Pulmonary artery endothelial cell (primary cell): ENCODE results near the gene FXR2. TPM values are rescaled to one million over a fixed set of nuclear protein-coding genes. Genes with fewer than 3 reads are reported as not detected.

Experiments used
- DNase-seq: peaks from one replicate; pipeline ENCODE4 v3.0.0-alpha.2; 2011; ENCODE audit warnings: low read depth, low spot score
- total RNA-seq: library from RNA; depleted of rRNA; stranded (reverse); fragments of >200 nt; gene quantifications from 2 replicates; pipeline ENCODE4 v1.2.3, GENCODE V29; 2014

FXR2 gene
- total RNA-seq, 1 donor from 2014 or later, result 44.4 TPM

- no peak for DNase-seq
Measured at GRCh38 chr17:7552621-7553051, 62.1 kb downstream of the FXR2 start.

DNA sequence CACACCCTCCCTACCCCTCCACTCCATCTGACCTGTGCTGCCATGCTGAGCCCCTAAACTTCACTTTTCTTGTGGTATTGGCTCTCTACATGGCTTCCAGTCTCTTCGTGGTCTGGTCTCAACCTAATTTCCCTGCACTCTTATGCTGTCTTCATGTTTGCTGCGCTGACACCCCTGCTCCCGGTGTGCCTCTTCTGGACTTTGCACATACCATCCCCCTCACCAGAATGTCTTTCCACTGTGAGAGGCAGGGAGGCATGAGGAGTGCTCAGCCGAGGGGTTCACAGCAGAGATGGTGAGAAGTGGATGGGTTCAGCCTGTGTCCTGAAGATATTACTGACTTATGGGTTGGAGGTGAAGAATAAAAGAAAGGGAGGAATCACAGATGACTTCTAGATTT lies 63.3 kb downstream of the FXR2 start:
- no peak for DNase-seq

DNA sequence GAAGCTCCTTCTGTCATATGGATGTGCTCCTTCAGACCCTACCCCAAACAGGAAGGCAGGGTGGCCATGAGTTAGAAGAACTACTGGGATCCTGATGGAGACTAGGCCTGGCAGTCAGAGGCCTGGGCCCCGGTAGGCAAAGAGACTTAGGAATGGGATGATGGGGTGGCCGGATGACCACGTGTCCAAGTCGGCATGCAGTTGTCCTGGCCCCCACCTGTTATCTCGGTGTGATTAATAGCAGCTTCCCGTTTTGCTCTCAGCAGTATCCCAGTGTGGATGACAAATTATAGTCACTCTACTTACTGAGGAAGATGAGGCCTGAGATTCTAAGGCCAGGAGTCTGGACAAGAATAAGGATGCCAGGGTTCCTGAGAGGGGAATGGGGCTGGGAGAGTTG lies 64.4 kb downstream of the FXR2 start:
- no peak for DNase-seq

DNA sequence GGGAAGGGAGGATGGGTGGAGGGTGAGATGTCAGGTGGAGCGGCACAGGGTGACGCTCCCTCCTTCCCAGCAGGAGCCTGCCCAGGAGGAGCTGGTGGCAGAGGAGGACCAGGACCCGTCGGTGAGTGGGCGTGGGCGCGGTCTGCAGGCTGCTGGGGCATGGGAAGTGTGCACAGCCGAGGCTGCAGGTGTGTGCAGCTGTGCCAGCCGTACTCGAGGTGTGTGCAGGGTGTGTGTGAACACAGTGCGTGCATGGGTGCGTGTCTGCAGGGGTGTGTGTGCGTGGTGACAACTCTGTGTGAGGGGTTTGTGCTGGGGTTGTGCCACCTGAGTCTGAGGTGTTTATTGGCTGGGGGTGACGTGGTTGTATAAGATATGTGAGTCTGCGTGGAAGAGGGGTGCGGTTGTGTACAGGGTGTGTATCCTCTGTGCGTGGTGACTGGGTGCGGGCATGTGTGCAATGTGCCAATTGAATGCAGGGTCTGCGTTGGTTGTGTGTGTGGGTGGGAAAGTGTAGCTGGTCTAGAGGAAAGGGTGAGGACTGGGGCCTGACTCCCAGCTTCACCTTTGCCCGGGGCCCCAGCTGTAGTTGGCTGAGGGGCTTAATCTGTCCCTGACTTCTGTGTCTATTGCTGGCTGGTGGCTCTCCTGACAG lies 65.2 kb downstream of the FXR2 start:
- DNase-seq, result no peak

DNA sequence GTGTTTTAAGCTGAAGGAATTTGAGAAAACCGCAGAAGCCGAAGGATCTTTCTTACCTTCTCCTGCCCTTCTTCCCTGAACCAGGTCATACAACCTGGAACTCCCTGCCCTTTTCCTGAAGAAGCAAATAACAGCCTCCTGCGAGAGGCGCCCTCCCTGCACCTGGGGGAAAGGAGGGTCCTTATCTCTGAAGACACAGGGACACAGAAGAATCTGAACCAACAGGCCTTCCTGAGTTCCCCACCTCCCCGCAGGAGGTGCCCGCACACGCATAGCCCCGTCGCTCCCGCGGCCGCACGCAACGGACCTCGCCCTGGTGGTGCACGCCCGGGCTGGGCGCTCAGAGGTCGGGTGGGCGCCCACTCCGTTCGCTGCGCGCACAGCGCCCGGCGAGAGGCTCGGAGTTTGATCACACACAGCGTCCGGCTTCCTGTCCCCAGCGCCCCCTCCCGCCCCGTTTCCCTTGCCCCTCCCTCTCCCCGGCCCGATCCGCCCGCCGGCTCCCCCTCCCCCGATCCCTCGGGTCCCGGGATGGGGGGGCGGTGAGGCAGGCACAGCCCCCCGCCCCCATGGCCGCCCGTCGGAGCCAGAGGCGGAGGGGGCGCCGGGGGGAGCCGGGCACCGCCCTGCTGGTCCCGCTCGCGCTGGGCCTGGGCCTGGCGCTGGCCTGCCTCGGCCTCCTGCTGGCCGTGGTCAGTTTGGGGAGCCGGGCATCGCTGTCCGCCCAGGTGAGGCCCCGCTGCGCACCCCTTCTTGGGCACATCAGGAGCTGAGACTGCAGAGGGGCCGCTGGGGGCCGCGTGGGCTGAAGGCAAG lies 65.9 kb downstream of the FXR2 start, which contains the start of gene TNFSF12:
Gene TNFSF12, plus strand, starts transcription at position 474 of the 816 bp plus-strand sequence. Its CDS starts 96 bp downstream, at position 570.
- no peak for DNase-seq

DNA sequence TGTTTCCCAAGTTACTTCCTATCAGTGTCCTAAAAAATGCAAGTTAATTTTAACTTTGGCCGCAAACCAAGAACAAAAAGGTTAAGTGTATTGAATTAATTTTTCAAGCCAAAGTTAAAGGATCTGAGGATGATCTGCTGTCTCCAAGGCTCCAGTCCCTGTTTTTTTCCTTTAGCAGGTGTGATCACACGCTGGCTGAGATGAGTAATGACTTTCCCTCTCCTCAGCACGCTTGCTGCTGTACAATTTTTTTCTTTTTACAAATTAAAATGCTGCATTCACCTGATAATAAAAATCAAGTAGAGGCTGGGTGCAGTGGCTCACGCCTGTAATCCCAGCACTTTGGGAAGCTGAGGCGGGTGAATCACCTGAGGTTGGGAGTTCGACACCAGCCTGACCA lies 69.8 kb downstream of the FXR2 start:
- DNase-seq, result no peak

Other genes starting within 250 kb of the FXR2 start
- gene TNK1, start 233.8 kb downstream of the FXR2 start, total RNA-seq, result 0.26 and 0.60 TPM in 2 replicates
- gene PLSCR3, start 220.4 kb downstream of the FXR2 start, total RNA-seq, result 17.5 and 18.7 TPM in 2 replicates
- gene TMEM256, start 210.8 kb downstream of the FXR2 start, total RNA-seq, result 56.9 and 189 TPM in 2 replicates
- 1.7 and 2.6 TPM in 2 replicates for gene NLGN2, start 207.1 kb downstream of the FXR2 start, total RNA-seq
- not detected in 2 replicates for gene SPEM1, start 194.6 kb downstream of the FXR2 start, total RNA-seq
- gene SPEM2, start 189.3 kb downstream of the FXR2 start, total RNA-seq, result not detected in 2 replicates
- not detected in 2 replicates for gene SPEM3, start 186.0 kb downstream of the FXR2 start, total RNA-seq
- gene TMEM102, start 179.5 kb downstream of the FXR2 start, total RNA-seq, result 5.2 and 7.3 TPM in 2 replicates
- gene FGF11, start 175.4 kb downstream of the FXR2 start, total RNA-seq, result 0.42 and 0.73 TPM in 2 replicates
- gene CHRNB1, start 169.8 kb downstream of the FXR2 start, total RNA-seq, result 7.1 and 7.5 TPM in 2 replicates
- 10.8 and 11.2 TPM in 2 replicates for gene ZBTB4, start 135.3 kb downstream of the FXR2 start, total RNA-seq
- gene SLC35G6, start 133.5 kb downstream of the FXR2 start, total RNA-seq, result not detected in 2 replicates
- 65.3 and 93.4 TPM in 2 replicates for gene POLR2A, start 130.5 kb downstream of the FXR2 start, total RNA-seq
- 6.1 and 8.2 TPM in 2 replicates for gene TNFSF12, start 65.8 kb downstream of the FXR2 start, total RNA-seq
- gene TNFSF13, start 56.1 kb downstream of the FXR2 start, total RNA-seq, result 1.1 and 1.3 TPM in 2 replicates
- 95.6 and 108 TPM in 2 replicates for gene SENP3, start 53.0 kb downstream of the FXR2 start, total RNA-seq
- gene CD68, start 35.3 kb downstream of the FXR2 start, total RNA-seq, result 2.0 and 3.6 TPM in 2 replicates
- gene MPDU1, start 31.0 kb downstream of the FXR2 start, total RNA-seq, result 72.5 and 100 TPM in 2 replicates
- gene SOX15, start 24.8 kb downstream of the FXR2 start, total RNA-seq, result 0.07 TPM in 1 of 2 replicates, not detected in the other
- gene SAT2, start 12.9 kb upstream of the FXR2 start, total RNA-seq, result 21.2 and 25.1 TPM in 2 replicates
- 0.13 TPM in 1 of 2 replicates, not detected in the other for gene SHBG, start 15.2 kb upstream of the FXR2 start, total RNA-seq
- gene ATP1B2, start 36.0 kb upstream of the FXR2 start, total RNA-seq, result not detected in 2 replicates
- gene TP53, start 72.6 kb upstream of the FXR2 start, total RNA-seq, result 50.9 and 53.7 TPM in 2 replicates
- gene WRAP53, start 73.6 kb upstream of the FXR2 start, total RNA-seq, result 9.6 and 13.7 TPM in 2 replicates
- 0.07 and 0.40 TPM in 2 replicates for gene EFNB3, start 90.3 kb upstream of the FXR2 start, total RNA-seq
- under 0.01 and 0.07 TPM in 2 replicates for gene DNAH2, start 102.8 kb upstream of the FXR2 start, total RNA-seq
- gene KDM6B, start 219.3 kb upstream of the FXR2 start, total RNA-seq, result 2.0 and 3.1 TPM in 2 replicates
- gene TMEM88, start 240.2 kb upstream of the FXR2 start, total RNA-seq, result 5.8 and 19.8 TPM in 2 replicates
- 95.4 and 120 TPM in 2 replicates for gene NAA38, start 242.7 kb upstream of the FXR2 start, total RNA-seq
- gene CYB5D1, start 243.1 kb upstream of the FXR2 start, total RNA-seq, result 9.8 and 13.2 TPM in 2 replicates